RWPE2 (cell line): ENCODE results near the gene CPB1.

Experiments
- ATAC-seq: fragments of 200-7000 bp; cut with Tn5 transposase; 3 replicates; pipeline ENCODE4 v1.9.1; 2021; ENCODE audit warnings: low read depth
- DNase-seq: peaks from one replicate; pipeline ENCODE4 v3.0.0-alpha.2; 2020; ENCODE audit warnings: low spot score
- H3K27ac ChIP-seq: fragments of 450-650 bp; 2 replicates; pipeline ENCODE4 v1.5.1; 2017; ENCODE audit warnings: mild to moderate bottlenecking; ENCODE audit not compliant: poor library complexity, severe bottlenecking
- H3K27me3 ChIP-seq: fragments of 250-450 bp; sonication (Bioruptor Pico); 2 replicates; pipeline ENCODE4 v1.5.1; 2021; ENCODE audit warnings: mild to moderate bottlenecking, moderate library complexity; ENCODE audit not compliant: insufficient read depth, poor library complexity, severe bottlenecking
- H3K36me3 ChIP-seq: fragments of 250-450 bp; sonication (Bioruptor Pico); 2 replicates; pipeline ENCODE4 v1.5.1; 2020; ENCODE audit warnings: low read depth, mild to moderate bottlenecking, moderate library complexity
- H3K4me1 ChIP-seq: fragments of 250-450 bp; sonication (Bioruptor Pico); 2 replicates; pipeline ENCODE4 v1.5.1; 2021; ENCODE audit warnings: mild to moderate bottlenecking, moderate library complexity; ENCODE audit not compliant: insufficient read depth, poor library complexity, severe bottlenecking
- H3K4me3 ChIP-seq: fragments of 250-450 bp; sonication (Bioruptor Pico); 2 replicates; pipeline ENCODE4 v1.5.1; 2021; ENCODE audit warnings: mild to moderate bottlenecking, moderate library complexity; ENCODE audit not compliant: severe bottlenecking
- H3K9me3 ChIP-seq: fragments of 250-450 bp; sonication (Bioruptor Pico); 2 replicates; pipeline ENCODE4 v1.5.1; 2021; ENCODE audit warnings: mild to moderate bottlenecking, moderate library complexity; ENCODE audit not compliant: severe bottlenecking
- CTCF ChIP-seq: fragments of 450-650 bp; IDR thresholded peaks from one replicate; pipeline ENCODE4 v1.5.1; 2017; ENCODE audit warnings: mild to moderate bottlenecking, moderate library complexity; ENCODE audit not compliant: poor library complexity, severe bottlenecking

The CPB1 gene

GRCh38 chr3:148903941-148904340 lies 76.3 kb downstream of the CPB1 start:
- H3K9me3 ChIP-seq, result no peaks in the 10 kb centered on the region
- peak overlapping the region; percentile 90 for H3K27ac ChIP-seq
- no peak overlapping the region for H3K4me3 ChIP-seq
- ATAC-seq, result no peak
- no peak for TF ChIP-seq CTCF
- DNase-seq, result no peak
- H3K27me3 ChIP-seq, result no peaks in the 10 kb centered on the region
- H3K4me1 ChIP-seq, result peaks cover 20% of the 10 kb centered on the region
- H3K36me3 ChIP-seq, result no peaks in the 10 kb centered on the region

DNA sequence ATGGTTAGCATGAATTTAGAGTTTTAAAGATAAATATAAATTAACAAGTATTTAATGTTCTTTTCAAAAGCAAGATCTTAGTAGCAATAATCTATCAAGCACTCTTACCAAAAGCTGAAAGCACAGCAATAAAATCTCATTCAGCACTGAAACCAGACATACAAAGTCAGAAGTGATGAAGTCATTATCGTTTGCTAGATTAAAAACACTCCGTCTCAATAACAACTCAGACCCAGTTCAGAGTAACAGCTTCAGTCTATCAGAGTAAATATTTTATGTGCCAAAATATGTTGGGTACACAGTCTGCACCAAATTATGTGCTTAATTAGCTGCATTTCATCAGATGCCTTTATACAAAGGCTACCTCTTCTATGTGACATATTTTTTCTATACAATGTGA lies 79.1 kb downstream of the CPB1 start:
- DNase-seq, result no peak
- H3K27me3 ChIP-seq, result no peaks in the 10 kb centered on the region
- H3K4me1 ChIP-seq, result peaks cover 18% of the 10 kb centered on the region
- no peaks in the 10 kb centered on the region for H3K36me3 ChIP-seq
- no peak for TF ChIP-seq CTCF
- no peak for ATAC-seq
- no peak overlapping the region for H3K27ac ChIP-seq
- H3K9me3 ChIP-seq, result no peaks in the 10 kb centered on the region
- no peak overlapping the region for H3K4me3 ChIP-seq
